Liver (tissue), 3 donors: ENCODE results near the gene RNU6-9.
"Not testable (repeated sequence)": the region's sequence is repeated elsewhere in the genome, so short reads cannot be mapped to it uniquely, and the experiment has no call there.

ENCODE experiments used
- ATF3 ChIP-seq: IDR thresholded peaks from 2 replicates; pipeline ENCODE4 v1.6.1; 2016; ENCODE audit warnings: antibody characterized with exemption
- CTCF ChIP-seq: fragments of 150-350 bp; IDR thresholded peaks from 2 replicates; pipeline ENCODE4 v1.5.1; 2017; ENCODE audit warnings: improper control_type of control experiment, low read depth, low read length; ENCODE audit not compliant: missing input control
- MAX ChIP-seq: IDR thresholded peaks from 2 replicates; pipeline ENCODE4 v1.6.1; 2016; ENCODE audit warnings: antibody characterized with exemption
- REST ChIP-seq: IDR thresholded peaks from 2 replicates; pipeline ENCODE4 v1.6.1; 2016; ENCODE audit warnings: antibody characterized with exemption, mild to moderate bottlenecking
- SP1 ChIP-seq: IDR thresholded peaks from 2 replicates; pipeline ENCODE4 v1.6.1; 2018; ENCODE audit warnings: antibody characterized with exemption, mild to moderate bottlenecking
- TAF1 ChIP-seq: conservative IDR thresholded peaks from 2 replicates; pipeline ENCODE4 v1.6.1; 2016; ENCODE audit warnings: antibody characterized with exemption, mild to moderate bottlenecking
- YY1 ChIP-seq: IDR thresholded peaks from 2 replicates; pipeline ENCODE4 v1.6.1; 2016; ENCODE audit warnings: antibody characterized with exemption, mild to moderate bottlenecking
- donor health status: healthy.
- donor health status: healthy.

- TF ChIP-seq SP1, CTCF, YY1, ATF3, REST, MAX, TAF1: not testable (repeated sequence)
Measured at GRCh38 chr19:853614-854220, 39.6 kb upstream of the RNU6-9 start.
